ENCODE measurements around the gene LIN7B. TPM values are rescaled to one million over a fixed set of nuclear protein-coding genes. Genes with fewer than 3 reads are reported as not detected.

LIN7B gene
- total and polyA plus RNA-seq, 2 of the 13 experiments (the other 11 are each of a cell fraction or from before 2014, with no cell fraction given) = 5.3 to 7.6 TPM

DNA sequence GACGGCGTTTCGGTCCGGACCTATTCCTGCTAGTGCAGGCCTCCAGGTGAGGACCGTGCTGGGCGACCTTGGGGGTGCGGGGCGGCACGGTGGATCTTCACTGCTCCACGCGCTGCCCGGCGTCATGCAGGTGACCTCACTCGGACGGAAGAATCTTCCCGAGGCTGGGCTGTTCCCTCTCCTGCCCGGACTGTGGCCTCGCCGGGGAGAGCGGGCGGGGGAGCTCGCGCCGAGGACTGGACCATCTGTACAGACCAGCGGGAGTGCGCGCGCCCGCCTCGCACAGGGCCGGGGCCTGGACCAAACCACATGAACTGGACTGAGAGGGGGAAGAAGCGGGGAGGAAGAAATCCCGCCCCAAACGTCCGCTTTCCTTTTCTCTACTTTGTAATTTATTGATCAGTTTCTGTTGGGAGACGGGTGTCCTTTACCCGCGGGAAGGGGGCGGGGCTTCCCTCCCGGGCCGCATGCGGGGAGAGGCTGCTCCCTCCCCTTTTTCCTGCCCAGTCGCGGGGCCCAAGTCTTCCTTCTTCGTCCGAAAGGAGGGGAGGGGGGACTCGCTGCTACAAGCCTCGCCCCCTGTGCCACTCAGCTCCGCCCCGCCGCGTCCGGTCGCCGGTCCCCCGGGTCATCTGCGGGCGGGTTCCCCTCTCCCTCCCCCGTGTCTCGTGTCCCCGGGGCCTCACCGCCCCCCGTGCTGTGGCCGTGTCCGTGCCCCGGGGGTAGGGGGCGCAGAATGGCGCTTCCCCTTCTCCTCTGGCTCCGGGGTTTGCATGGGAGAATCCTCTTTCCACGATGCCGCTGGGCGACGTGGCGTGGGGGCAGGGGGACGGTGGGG lies 36.2 kb downstream of the LIN7B start (continued):
- TF ChIP-seq, protein P1, sequence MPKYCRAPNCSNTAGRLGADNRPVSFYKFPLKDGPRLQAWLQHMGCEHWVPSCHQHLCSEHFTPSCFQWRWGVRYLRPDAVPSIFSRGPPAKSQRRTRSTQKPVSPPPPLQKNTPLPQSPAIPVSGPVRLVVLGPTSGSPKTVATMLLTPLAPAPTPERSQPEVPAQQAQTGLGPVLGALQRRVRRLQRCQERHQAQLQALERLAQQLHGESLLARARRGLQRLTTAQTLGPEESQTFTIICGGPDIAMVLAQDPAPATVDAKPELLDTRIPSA (CRISPR knock-in tag; IDR thresholded peaks at IDR 0.05; ENCODE audit: borderline replicate concordance) = 0 out of 2 replicates have a peak, but pooled peaks have one; percentile 72
- TF ChIP-seq, protein P2, sequence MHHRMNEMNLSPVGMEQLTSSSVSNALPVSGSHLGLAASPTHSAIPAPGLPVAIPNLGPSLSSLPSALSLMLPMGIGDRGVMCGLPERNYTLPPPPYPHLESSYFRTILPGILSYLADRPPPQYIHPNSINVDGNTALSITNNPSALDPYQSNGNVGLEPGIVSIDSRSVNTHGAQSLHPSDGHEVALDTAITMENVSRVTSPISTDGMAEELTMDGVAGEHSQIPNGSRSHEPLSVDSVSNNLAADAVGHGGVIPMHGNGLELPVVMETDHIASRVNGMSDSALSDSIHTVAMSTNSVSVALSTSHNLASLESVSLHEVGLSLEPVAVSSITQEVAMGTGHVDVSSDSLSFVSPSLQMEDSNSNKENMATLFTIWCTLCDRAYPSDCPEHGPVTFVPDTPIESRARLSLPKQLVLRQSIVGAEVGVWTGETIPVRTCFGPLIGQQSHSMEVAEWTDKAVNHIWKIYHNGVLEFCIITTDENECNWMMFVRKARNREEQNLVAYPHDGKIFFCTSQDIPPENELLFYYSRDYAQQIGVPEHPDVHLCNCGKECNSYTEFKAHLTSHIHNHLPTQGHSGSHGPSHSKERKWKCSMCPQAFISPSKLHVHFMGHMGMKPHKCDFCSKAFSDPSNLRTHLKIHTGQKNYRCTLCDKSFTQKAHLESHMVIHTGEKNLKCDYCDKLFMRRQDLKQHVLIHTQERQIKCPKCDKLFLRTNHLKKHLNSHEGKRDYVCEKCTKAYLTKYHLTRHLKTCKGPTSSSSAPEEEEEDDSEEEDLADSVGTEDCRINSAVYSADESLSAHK (CRISPR knock-in tag; IDR thresholded peaks at IDR 0.05; ENCODE audit: borderline replicate concordance) = 0 out of 2 replicates have a peak, but pooled peaks have one; percentile 2
- TF ChIP-seq ZNF737 (CRISPR knock-in tag; IDR thresholded peaks at IDR 0.05; ENCODE audit: borderline replicate concordance) (no peak), NFE2 (CRISPR knock-in tag; IDR thresholded peaks at IDR 0.05) (no peak), SP140L (CRISPR knock-in tag; IDR thresholded peaks at IDR 0.05; ENCODE audit: borderline replicate concordance) (no peak), GABPA (IDR thresholded peaks at IDR 0.05; ENCODE audit: low read depth, low read length) (no peak), GABPA (CRISPR knock-in tag; IDR thresholded peaks at IDR 0.05; ENCODE audit: low read depth) (peak; percentile 51), ZNF766 (CRISPR knock-in tag; IDR thresholded peaks at IDR 0.05; ENCODE audit: borderline replicate concordance) (no peak), SKI (IDR thresholded peaks at IDR 0.05; ENCODE audit: partially characterized antibody) (no peak), RFXAP (CRISPR knock-in tag; IDR thresholded peaks at IDR 0.05; ENCODE audit: borderline replicate concordance) (no peak; the same call in 1 of the 2 replicates), HOXA3 (CRISPR knock-in tag; IDR thresholded peaks at IDR 0.05) (peak; percentile 83), SETDB1 (CRISPR knock-in tag; IDR thresholded peaks at IDR 0.05; ENCODE audit: borderline replicate concordance) (no peak), EZH2 (conservative IDR thresholded peaks at IDR 0.05; ENCODE audit: low read depth, low read length) (no peak), KDM5B (CRISPR knock-in tag; IDR thresholded peaks at IDR 0.05; ENCODE audit: borderline replicate concordance) (peak; percentile 93; the same call in 1 of the 2 replicates), MED13 (CRISPR knock-in tag; IDR thresholded peaks at IDR 0.05) (no peak; the same call in 1 of the 2 replicates)
- TF ChIP-seq, protein P3, sequence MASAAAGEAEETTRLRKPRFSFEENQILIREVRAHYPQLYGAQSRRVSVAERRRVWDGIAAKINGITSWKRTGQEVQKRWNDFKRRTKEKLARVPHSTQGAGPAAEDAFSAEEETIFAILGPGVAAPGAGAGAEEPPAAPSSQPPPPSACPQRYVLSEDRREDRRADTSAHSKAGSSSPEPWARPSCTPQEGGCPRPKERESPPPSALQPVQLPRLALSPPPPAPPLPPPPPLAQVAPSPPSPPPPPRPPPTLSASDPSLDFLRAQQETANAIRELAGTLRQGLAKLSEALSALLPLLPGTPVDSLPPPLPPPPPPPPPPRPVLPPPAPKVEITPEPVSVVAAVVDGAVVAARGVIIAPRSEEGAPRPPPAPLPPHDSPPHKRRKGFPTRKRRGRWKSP (CRISPR knock-in tag; IDR thresholded peaks at IDR 0.05) = no peak
- TF ChIP-seq, protein P4, sequence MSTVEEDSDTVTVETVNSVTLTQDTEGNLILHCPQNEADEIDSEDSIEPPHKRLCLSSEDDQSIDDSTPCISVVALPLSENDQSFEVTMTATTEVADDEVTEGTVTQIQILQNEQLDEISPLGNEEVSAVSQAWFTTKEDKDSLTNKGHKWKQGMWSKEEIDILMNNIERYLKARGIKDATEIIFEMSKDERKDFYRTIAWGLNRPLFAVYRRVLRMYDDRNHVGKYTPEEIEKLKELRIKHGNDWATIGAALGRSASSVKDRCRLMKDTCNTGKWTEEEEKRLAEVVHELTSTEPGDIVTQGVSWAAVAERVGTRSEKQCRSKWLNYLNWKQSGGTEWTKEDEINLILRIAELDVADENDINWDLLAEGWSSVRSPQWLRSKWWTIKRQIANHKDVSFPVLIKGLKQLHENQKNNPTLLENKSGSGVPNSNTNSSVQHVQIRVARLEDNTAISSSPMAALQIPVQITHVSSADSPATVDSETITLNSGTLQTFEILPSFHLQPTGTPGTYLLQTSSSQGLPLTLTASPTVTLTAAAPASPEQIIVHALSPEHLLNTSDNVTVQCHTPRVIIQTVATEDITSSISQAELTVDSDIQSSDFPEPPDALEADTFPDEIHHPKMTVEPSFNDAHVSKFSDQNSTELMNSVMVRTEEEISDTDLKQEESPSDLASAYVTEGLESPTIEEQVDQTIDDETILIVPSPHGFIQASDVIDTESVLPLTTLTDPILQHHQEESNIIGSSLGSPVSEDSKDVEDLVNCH (CRISPR knock-in tag; IDR thresholded peaks at IDR 0.05) = no peak
- TF ChIP-seq, protein P5, sequence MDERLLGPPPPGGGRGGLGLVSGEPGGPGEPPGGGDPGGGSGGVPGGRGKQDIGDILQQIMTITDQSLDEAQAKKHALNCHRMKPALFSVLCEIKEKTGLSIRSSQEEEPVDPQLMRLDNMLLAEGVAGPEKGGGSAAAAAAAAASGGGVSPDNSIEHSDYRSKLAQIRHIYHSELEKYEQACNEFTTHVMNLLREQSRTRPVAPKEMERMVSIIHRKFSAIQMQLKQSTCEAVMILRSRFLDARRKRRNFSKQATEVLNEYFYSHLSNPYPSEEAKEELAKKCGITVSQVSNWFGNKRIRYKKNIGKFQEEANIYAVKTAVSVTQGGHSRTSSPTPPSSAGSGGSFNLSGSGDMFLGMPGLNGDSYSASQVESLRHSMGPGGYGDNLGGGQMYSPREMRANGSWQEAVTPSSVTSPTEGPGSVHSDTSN (CRISPR knock-in tag; IDR thresholded peaks at IDR 0.05) = no peak

All from HepG2 (cell line).